GM19025 (cell line): ENCODE results near the gene GBGT1.
"Not testable (repeated sequence)": the region's sequence is repeated elsewhere in the genome, so short reads cannot be mapped to it uniquely, and the experiment has no call there.

Experiments used
- ATAC-seq: cut with Tn5 transposase; IDR thresholded peaks from one replicate; pipeline ENCODE4 v1.9.1; 2021; ENCODE audit warnings: mild to moderate bottlenecking, low read depth, moderate library complexity; ENCODE audit not compliant: unreplicated experiment

Gene GBGT1

DNA sequence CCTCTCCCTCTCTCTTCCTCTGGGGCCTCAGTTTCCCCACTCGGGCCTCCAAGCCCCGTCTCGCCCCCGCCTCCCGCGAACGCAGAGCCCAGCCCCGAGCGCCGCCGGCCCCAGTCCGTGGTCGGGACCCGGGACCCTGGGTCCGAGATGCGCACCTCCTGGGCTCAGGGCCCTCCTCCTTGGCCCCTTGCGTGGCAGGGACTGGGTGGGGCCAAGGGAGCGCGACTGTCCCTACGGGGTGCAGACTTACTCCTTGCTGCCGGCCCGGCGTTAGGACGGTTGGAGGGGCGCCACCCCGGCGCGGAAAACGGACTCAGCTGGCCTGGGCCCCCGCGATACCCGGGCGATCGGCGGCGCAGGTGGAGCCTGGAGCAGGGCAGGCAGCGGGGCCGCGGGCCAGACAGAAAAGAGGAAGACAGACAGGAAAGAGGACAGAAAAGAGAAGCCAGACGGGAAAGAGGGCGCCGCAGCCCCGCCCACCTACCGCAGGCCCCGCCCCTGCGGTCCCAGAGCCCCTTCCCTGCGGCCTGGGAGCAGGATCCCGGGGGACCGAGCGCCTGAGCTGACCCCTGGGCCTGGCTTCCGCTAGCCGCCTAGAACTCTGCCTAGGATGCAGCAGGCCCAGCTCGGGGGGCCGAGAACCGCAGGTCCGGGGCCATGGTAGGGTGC is at the start of gene GBGT1:
Gene GBGT1 (minus strand): TSS at position 411 of the 669 bp plus-strand sequence. CDS start 1,502 bp downstream, outside the sequence.
- ATAC-seq: peak; percentile 53

DNA sequence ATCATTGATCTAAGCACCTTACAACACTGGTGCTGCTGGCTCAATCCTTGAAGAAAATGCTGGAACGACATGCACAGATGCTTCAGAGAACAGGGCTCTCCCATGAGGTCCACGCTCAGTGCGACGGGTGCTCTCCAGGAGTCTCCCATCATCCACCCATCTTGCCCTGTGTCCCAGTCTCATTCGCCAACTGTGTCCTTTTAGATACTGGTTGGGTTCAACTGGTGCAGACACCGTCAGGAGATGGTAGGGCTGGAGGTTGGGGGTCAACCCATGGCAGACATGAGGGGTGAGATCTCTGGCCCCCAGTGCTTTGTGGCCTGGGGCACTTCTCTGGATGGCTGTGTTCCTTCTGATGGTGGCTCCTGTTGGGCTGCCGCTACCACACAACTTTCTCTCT is 46.9 kb upstream of the GBGT1 start:
- ATAC-seq: no peak

- ATAC-seq: no peak
These were observed 46.5 kb upstream of the GBGT1 start for GRCh38 chr9:133210202-133210532.

- not testable (repeated sequence) for ATAC-seq
These were observed 45.9 kb upstream of the GBGT1 start for GRCh38 chr9:133209327-133210201.

DNA sequence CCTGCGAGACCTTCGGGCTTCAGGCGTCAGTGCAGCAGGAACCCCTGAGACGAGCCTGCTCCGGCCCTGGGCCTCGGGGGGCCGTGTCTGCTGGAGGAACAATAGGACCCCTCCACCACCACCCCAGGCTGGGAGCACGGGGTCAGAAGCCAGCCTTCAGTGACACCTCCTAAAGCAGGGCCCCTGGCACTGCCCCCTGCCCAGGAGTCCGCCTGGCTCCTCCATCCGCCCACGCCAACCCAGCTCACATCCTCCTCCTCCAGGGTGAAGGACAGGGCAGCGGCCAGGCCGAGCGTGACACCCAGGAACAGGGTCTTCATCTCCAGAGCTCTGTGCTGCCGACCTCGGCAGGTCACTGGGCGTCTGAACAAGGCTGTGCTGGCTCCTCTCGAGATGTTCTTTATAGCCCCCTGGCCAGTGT is 45.2 kb upstream of the GBGT1 start, which contains the start of gene OBP2B:
Gene OBP2B (minus strand): TSS at position 371 of the 421 bp plus-strand sequence. CDS start 51 bp downstream, at position 320.
- not testable (repeated sequence) for ATAC-seq

DNA sequence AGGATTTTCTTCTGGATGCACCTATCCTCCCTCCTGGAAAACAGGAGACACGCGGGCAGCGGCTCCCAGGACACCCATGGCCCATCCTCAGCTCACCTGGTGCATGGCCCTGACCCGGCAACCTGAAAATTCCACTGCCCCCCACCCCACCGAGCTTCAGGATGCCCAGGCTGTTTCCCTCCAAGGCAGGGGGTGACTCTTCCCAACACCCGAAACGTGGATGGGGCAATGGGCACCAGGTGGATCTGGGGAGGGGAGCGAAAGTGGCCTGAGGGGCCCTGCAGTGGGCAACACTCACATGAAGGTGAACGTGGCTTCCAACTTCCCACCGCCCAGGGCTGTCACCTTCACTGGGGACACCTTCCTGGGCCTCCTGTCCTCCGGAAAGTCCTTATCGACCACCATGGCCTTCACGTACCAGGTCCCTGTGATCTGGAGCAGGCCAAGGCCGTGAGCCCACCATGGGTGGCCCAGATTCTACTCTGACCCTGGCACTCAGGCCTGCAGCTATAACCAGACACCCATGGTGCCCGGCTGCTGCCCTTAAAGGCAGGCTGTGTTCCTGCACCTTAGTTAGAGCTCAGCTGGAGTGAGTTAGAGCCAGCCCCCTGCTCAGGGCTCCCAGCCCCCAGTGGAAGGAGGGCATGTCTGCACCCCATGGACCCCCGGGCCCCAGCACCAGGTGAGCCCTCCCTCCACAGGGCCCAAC is 44.6 kb upstream of the GBGT1 start:
- ATAC-seq: not testable (repeated sequence)

- no peak for ATAC-seq
These were observed 43.9 kb upstream of the GBGT1 start for GRCh38 chr9:133207540-133208170.

DNA sequence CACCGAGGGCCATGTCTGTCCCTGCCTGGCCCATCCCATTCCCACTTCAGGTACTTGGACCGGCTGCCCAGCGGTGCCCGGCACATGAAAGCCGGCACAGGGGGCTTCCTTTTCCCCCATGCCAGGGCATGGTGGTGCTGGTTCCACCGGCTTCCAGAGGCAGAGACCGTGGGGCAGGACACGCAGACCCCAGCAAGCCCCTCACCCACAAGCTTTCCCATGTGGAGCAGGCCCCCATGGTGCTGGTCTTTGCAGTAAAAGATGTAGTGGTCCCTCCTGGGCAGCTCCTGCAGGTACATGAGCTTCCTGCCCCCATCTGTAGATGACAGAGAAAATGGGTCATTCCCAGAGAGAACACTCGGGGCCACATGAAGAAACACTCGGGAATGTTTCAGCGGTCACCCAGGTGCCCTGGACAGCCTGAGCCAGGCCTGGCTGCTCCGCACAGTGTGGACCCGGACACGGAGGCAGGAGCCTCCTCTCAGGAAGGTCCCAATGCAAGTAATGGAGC is 43.4 kb upstream of the GBGT1 start:
- ATAC-seq: no peak

GRCh38 chr9:133205996-133206931 is 42.5 kb upstream of the GBGT1 start:
- no peak for ATAC-seq

DNA sequence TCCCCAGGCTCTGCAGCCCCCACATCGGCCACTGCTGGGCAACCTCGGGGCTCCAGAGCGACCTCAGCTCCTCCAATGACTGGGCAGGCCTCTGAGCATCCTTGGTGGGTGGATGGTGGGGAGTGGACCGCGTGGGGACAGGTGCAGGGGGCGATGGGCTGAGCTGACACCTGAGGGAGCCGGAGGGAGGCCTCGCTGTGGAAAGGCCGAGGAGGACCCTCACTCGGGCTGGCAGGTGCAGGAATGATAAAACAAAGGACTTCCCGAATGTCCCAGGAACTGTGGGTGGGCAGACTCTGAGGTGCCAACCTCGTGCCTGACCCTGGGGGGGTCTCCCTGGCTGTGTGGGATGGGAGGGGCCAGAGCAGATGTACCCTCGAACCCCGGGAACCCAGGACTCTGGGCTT is 41.8 kb upstream of the GBGT1 start:
- not testable (repeated sequence) for ATAC-seq

DNA sequence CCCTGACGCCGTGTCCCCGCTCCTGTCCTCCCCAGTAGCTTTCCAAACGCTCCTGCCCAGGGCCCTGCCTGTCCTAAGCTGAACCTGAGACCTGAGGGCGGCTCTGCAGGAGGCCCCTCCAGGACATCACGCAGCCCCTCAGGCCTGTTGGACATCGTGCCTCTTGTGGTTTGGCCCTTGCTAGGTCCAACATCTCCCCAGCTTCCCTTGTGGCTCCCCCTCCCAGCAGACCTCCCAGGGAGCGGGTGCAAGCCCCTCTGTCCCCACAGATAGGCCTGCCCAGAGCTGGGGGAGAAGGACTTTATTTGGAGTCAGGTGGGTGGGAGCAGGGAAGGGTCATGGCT is 41.3 kb upstream of the GBGT1 start:
- no peak for ATAC-seq

DNA sequence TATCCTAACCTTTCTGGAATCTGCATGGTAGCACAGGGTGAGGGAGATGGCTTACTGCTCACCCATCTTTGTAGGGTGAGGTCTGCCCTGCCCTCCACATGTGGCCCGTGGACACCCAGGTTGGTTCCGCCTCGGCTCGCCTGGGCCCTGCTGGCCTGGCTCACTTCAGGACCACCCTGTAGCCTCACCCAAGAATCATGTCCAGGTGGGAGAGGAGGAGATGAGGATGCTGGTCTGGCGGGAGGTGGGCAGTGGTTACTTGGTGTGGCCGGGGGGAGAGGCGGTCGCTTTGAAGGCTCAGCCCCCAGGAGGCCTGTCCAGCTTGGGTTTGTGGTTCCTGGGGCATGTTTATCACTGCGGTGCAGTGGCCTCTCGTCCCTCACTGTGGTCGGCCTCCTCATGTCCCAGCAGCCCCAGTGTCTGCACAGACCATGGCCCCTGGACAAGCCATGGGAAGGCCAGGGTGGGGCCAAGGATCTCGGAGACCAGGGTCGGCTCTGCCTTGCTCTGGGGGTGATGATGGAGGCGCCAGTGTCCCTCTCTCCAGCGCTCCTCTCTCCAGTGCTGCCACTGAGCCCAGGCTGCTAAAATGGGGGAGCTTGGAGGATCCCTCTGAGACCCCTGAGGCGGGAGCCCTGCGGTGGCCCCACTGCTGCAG is 40.8 kb upstream of the GBGT1 start:
- ATAC-seq: no peak

- no peak for ATAC-seq
These were observed 39.9 kb upstream of the GBGT1 start for GRCh38 chr9:133203506-133204075.

DNA sequence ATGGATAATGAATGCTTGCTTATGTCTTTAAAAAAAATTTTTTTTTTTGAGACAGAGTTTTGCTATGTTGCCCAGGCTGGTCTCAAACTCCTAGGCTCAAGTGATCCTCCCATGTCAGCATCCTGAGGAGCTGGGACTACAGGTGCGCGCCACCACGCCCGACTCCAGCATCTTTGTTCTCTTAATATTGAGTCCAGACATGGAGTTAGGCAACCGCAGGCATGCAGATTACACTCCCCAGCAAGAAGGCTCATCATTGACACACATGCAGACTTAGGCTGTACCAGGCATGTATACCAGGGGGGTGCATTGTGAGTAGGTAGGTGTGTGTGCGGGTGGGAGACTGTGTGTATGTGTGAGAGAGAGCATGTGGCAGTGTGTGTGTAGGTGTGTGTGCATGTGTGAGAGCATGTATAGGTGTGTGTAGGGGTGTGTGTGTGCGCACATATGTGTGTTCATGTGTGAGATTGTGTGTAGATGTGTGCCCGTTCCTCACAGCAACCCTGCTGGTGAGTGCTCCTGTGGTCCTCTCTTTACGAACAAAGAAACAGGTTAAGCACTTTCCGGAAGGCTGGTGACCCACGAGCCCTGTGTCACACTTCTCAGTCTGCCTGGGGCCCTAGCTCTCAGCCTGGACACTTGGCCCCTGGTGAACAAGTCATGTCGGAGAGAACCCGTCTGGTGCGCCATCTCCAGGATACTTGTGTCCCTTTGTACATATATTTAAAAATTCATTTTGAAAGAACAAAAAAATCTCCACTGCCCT is 39.2 kb upstream of the GBGT1 start:
- no peak for ATAC-seq

GRCh38 chr9:133202145-133202513 is 38.4 kb upstream of the GBGT1 start:
- ATAC-seq: no peak

- ATAC-seq: no peak
These were observed 37.9 kb upstream of the GBGT1 start for GRCh38 chr9:133201424-133202144.

DNA sequence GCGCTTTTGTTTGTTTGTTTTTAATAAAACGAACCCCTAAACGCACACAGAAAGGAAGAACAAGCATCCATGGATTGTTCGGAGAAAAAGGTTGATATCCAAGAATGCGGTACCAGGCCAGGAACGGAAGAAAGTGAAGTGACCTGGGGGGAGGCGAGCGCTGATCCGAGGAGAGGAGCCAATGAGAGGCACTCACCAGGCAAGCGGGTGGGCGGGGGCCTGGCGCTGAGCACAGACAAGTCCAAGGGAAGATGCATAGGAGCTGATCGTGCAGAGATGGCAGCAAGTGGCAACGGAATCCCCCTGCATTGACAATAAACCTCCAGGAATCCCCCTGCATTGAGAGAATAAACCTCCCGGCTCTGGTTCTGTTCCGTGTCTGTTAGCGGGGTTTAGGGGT is 36.9 kb upstream of the GBGT1 start:
- ATAC-seq: no peak
